Measurements from ENCODE around the gene B3GALNT1.

GRCh38 chr3:161103776-161104385 is 1.3 kb downstream of the B3GALNT1 start:
- TF ChIP-seq CTCF (IDR thresholded peaks at IDR 0.05) (no peak), POLR2A (IDR thresholded peaks at IDR 0.05) (no peak)
